Suprapubic skin (tissue), 4 donors: ENCODE results near the gene DSCAML1. TPM values are rescaled to one million over a fixed set of nuclear protein-coding genes. Genes with fewer than 3 reads are reported as not detected.

ENCODE experiments used
- DNase-seq, 2 donors: peaks; one replicate each; pipeline ENCODE4 v3.0.0-alpha.2; 2019; ENCODE audit warnings: low spot score in 2 of 2
- H3K27ac ChIP-seq: fragments of 200-600 bp; sonication (generic); one replicate; pipeline ENCODE4 v1.5.1; 2019
- H3K27me3 ChIP-seq: fragments of 200-600 bp; sonication (generic); one replicate; pipeline ENCODE4 v1.5.1; 2019
- H3K36me3 ChIP-seq: fragments of 200-600 bp; sonication (generic); one replicate; pipeline ENCODE4 v1.5.1; 2019
- H3K4me1 ChIP-seq: fragments of 200-600 bp; sonication (generic); one replicate; pipeline ENCODE4 v1.5.1; 2019
- H3K4me3 ChIP-seq: fragments of 200-600 bp; sonication (generic); one replicate; pipeline ENCODE4 v1.5.1; 2019; ENCODE audit warnings: mild to moderate bottlenecking
- H3K9me3 ChIP-seq: fragments of 200-600 bp; sonication (generic); one replicate; pipeline ENCODE4 v1.5.1; 2019
- EP300 ChIP-seq: sonication (generic); formaldehyde crosslinking; IDR thresholded peaks from one replicate; pipeline ENCODE4 v1.6.1; 2017; ENCODE audit warnings: antibody characterized with exemption
- POLR2A ChIP-seq, 2 donors: fragments of 450-650 bp; IDR thresholded peaks; one replicate each; pipeline ENCODE4 v1.6.1; 2017; ENCODE audit warnings: antibody characterized with exemption in 2 of 2, mild to moderate bottlenecking in 2 of 2, moderate library complexity in 2 of 2
- POLR2AphosphoS5 ChIP-seq, 3 donors: sonication (generic); formaldehyde crosslinking; IDR thresholded peaks; one replicate each; pipeline ENCODE4 v1.6.1; 2017; ENCODE audit warnings: antibody characterized with exemption in 3 of 3
- WGBS: methylation state at CpG from one replicate; pipeline ENCODE4 v1.1.5; 2018; 5-methylcytosine and 5-hydroxymethylcytosine counted together
- total RNA-seq, 4 donors: library from RNA; depleted of rRNA; stranded (reverse); fragments of >200 nt; gene quantifications; one replicate each; pipeline ENCODE4 v1.1.0, GENCODE V29; 2016
- TF ChIP-seq, protein P1 (sequence below), 2 donors: fragments of 200-600 bp in 1 of 2; fragments of 450-650 bp in 1 of 2; sonication (generic) in 1 of 2; IDR thresholded peaks; one replicate each; pipeline ENCODE4 v1.5.1; 2016 to 2019; ENCODE audit warnings: antibody characterized with exemption in 2 of 2, mild to moderate bottlenecking in 1 of 2, moderate library complexity in 1 of 2

The DSCAML1 gene
- total RNA-seq, 4 donors from 2014 or later: 0.11 to 0.24 (median 0.21) TPM; not detected in 1

DNA sequence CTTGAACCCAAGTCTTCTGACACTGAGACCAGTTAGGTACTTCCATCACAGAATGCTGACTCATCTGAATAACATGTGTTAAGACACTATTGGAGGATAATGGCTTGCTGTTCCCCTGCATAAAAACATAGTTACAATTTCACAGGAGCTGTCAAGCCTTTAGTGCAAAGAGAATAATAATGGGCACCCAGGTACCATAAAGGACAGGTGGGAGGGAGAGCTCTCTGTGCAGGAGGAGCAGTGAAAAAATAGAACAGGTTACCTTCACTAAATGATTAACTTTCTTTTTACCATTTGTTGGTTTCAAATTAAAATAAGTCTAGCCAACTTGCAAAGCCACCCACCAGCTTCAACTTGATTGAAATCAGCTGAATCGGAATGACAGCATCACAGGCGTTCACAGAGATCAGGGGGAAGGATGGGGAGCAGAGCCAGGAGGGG lies 173.2 kb downstream of the DSCAML1 start:
- H3K27ac ChIP-seq: no peak overlapping the region
- H3K36me3 ChIP-seq: no peaks in the 10 kb centered on the region
- 52% methylated on average over 2 of the region's 2 CpGs for WGBS
- H3K4me1 ChIP-seq: no peaks in the 10 kb centered on the region
- peaks cover 10% of the 10 kb centered on the region for H3K27me3 ChIP-seq
- TF ChIP-seq EP300 (no peak), POLR2A (IDR thresholded peaks at IDR 0.05) (no peak), POLR2AphosphoS5 (IDR thresholded peaks at IDR 0.05) (no peak)
- TF ChIP-seq, protein P1, sequence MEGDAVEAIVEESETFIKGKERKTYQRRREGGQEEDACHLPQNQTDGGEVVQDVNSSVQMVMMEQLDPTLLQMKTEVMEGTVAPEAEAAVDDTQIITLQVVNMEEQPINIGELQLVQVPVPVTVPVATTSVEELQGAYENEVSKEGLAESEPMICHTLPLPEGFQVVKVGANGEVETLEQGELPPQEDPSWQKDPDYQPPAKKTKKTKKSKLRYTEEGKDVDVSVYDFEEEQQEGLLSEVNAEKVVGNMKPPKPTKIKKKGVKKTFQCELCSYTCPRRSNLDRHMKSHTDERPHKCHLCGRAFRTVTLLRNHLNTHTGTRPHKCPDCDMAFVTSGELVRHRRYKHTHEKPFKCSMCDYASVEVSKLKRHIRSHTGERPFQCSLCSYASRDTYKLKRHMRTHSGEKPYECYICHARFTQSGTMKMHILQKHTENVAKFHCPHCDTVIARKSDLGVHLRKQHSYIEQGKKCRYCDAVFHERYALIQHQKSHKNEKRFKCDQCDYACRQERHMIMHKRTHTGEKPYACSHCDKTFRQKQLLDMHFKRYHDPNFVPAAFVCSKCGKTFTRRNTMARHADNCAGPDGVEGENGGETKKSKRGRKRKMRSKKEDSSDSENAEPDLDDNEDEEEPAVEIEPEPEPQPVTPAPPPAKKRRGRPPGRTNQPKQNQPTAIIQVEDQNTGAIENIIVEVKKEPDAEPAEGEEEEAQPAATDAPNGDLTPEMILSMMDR (IDR thresholded peaks at IDR 0.05): no peak
- H3K9me3 ChIP-seq: peaks cover 4% of the 10 kb centered on the region
- peak in 1 of 2 donors; percentile 15 for DNase-seq
- H3K4me3 ChIP-seq: no peak overlapping the region

DNA sequence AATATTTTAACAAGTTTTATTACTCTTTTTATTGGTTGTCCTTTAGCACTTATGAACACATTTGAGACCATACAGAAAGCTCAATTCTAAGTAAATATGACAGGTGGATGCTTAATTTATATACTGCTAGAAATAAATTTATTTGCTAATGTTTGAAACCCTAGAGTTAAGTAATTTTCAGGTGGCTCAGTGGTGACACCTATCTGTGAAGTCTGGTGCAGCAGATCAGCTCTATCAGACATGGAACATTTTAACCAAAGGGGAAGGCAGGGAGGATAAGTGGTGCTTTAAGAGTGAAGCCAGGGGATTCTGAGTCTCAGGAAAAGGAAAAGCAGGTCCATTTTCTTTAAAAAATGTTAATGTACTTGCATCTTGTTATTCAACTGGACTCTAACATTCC lies 175.8 kb downstream of the DSCAML1 start:
- DNase-seq: no peak
- peaks cover 10% of the 10 kb centered on the region for H3K27me3 ChIP-seq
- H3K4me3 ChIP-seq: no peak overlapping the region
- no peak overlapping the region for H3K27ac ChIP-seq
- TF ChIP-seq POLR2A (IDR thresholded peaks at IDR 0.05) (no peak), EP300 (no peak)
- H3K36me3 ChIP-seq: no peaks in the 10 kb centered on the region
- H3K9me3 ChIP-seq: peaks cover 4% of the 10 kb centered on the region
- H3K4me1 ChIP-seq: no peaks in the 10 kb centered on the region

DNA sequence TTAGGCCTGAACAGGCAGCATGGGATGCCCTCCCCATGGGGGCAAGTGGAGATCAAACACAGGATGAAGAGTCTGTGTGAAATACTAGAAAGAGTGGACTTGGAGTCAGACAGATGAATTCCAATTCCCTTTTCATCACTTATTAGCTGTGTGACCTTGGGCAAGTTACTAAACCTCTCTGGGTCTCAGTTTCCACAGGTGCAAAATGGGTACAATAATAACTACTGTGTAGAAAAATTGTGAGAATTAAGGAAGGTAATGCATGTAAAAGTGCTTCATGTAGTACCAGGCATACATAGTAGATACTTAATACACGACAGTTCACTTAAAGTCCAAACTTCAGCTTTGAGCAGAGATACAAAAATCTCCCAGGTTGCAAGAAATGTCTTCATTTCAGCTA lies 176.4 kb downstream of the DSCAML1 start:
- Histone ChIP-seq H3K4me1 (no peaks in the 10 kb centered on the region), H3K27ac (no peak overlapping the region), H3K4me3 (no peak overlapping the region), H3K27me3 (peaks cover 10% of the 10 kb centered on the region), H3K9me3 (peaks cover 4% of the 10 kb centered on the region), H3K36me3 (no peaks in the 10 kb centered on the region)
- no peak for DNase-seq
- WGBS: 97% methylated on average over 1 of the region's 1 CpG
- TF ChIP-seq POLR2AphosphoS5 (IDR thresholded peaks at IDR 0.05) (no peak), EP300 (no peak), POLR2A (IDR thresholded peaks at IDR 0.05) (no peak)
- TF ChIP-seq, protein P1 (IDR thresholded peaks at IDR 0.05): no peak

DNA sequence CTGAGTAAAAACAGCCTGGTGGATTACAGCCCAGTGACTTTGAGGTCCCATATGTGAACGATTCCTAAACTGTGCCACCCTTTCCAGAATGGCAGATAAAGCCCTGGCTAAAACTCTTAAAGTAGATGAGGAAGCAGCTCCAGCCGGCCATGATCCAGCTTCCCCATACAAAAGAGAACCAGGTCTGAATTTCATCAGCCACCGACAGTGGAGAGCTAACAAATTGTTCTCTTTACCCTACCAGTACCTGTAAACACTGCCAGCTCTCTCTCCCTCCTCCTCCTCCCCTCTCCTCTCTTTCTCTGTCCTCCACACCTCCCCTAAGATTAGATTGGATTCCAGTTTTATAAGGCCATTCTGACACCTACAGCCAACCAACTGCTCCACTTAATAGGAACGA lies 176.9 kb downstream of the DSCAML1 start:
- no peak overlapping the region for H3K4me3 ChIP-seq
- no peaks in the 10 kb centered on the region for H3K4me1 ChIP-seq
- H3K27me3 ChIP-seq: peaks cover 10% of the 10 kb centered on the region
- peak in 1 of 2 donors; percentile 18 for DNase-seq
- TF ChIP-seq POLR2A (IDR thresholded peaks at IDR 0.05): no peak
- TF ChIP-seq POLR2AphosphoS5 (IDR thresholded peaks at IDR 0.05): no peak
- TF ChIP-seq, protein P1 (IDR thresholded peaks at IDR 0.05): no peak
- TF ChIP-seq EP300: no peak
- 28% methylated on average over 4 of the region's 4 CpGs for WGBS
- H3K27ac ChIP-seq: no peak overlapping the region
- no peaks in the 10 kb centered on the region for H3K36me3 ChIP-seq
- peaks cover 4% of the 10 kb centered on the region for H3K9me3 ChIP-seq

DNA sequence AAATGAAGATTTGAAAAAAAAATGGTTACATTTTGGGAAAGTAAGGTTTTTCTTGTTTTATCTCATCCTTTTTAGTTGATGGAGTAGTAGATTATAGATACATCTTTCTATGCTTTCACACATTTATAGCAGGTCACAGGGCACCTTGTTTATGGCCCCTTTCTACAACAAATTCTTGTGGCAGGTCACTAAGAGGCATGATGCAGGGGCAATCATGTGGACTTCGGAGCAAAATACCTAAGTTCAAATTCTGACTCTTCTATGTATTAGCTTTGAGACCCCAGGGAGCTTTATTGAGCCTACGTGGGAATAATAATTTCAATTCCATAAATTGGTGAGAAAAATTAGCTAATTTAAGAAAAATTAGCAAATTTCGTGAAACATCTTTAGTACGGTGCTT lies 177.4 kb downstream of the DSCAML1 start:
- H3K4me1 ChIP-seq: no peaks in the 10 kb centered on the region
- TF ChIP-seq POLR2AphosphoS5 (IDR thresholded peaks at IDR 0.05) (no peak), POLR2A (IDR thresholded peaks at IDR 0.05) (no peak), EP300 (no peak)
- TF ChIP-seq, protein P1 (IDR thresholded peaks at IDR 0.05): no peak
- WGBS: 72% methylated on average over 4 of the region's 4 CpGs
- H3K4me3 ChIP-seq: no peak overlapping the region
- peaks cover 4% of the 10 kb centered on the region for H3K9me3 ChIP-seq
- no peak for DNase-seq
- no peak overlapping the region for H3K27ac ChIP-seq
- H3K27me3 ChIP-seq: peaks cover 14% of the 10 kb centered on the region
- H3K36me3 ChIP-seq: no peaks in the 10 kb centered on the region

DNA sequence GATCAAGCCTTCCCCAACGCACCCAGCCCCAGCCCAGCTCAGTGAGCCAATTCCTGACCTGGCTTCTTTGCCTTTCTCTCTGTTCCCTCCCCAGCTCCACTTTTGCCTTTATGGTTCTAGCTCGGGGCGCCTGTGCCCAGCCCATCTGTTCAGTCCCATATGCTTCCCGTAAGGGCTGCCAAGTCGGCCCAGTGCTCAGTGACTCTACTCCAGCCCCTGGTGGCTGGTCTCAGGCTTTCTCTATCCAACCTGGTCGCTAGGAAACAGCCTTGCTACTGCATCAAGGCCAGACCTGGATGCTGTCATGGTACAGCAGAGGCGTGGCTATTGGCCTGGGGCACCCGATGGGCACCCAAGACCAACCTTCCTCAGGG lies 178.0 kb downstream of the DSCAML1 start:
- DNase-seq: peak in 1 of 2 donors; percentile 33
- Histone ChIP-seq H3K36me3 (no peaks in the 10 kb centered on the region), H3K4me3 (no peak overlapping the region), H3K27me3 (peaks cover 15% of the 10 kb centered on the region), H3K9me3 (peaks cover 4% of the 10 kb centered on the region), H3K27ac (no peak overlapping the region), H3K4me1 (no peaks in the 10 kb centered on the region)
- TF ChIP-seq POLR2A (IDR thresholded peaks at IDR 0.05) (no peak), POLR2AphosphoS5 (IDR thresholded peaks at IDR 0.05) (no peak), EP300 (no peak)
- TF ChIP-seq, protein P1 (IDR thresholded peaks at IDR 0.05): no peak
- 61% methylated on average over 8 of the region's 8 CpGs for WGBS
